Kasumi-1 (cell line): ENCODE data around the gene CHAT.

Experiments used
- DNase-seq, 2 experiments: peaks; one replicate each; lab custom pipeline; 2025; lab: John Stamatoyannopoulos, UW

The CHAT gene

DNA sequence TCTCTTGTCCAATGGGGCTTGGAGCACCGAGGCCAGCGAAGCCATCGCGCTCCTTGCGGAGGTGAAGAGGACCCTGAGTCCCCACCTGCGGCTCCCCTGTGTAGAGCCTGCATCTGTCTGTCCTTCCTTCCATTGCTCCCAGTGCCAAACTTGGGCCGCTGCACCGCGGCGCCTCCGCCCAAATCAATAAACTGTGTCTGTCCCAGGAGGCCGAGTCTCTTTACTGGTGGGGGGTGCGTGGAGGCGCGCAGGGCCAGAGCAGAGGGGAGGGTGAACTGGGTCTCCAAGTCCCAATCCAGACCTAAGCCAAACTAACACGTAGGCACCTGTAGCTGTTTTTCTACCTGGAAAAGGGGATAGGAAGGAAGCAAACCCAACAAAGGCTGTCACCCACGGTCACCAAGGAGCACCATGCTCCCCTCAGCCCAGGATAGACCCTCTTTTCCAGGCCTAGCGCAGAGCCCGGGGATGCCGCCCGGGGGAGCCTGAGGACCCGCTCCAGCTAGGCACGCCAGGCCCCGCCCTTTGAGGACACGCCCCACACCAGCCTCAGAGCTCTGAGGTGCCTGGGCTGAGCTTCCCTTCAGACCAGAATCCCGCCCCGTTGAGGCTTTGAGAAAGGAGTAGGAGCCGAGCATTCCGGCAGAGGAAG lies 1.2 kb upstream of the CHAT start:
- DNase-seq: no peak

- DNase-seq: no peak
Observed at GRCh38 chr10:49613165-49613881, 514 bp upstream of the CHAT start.

DNA sequence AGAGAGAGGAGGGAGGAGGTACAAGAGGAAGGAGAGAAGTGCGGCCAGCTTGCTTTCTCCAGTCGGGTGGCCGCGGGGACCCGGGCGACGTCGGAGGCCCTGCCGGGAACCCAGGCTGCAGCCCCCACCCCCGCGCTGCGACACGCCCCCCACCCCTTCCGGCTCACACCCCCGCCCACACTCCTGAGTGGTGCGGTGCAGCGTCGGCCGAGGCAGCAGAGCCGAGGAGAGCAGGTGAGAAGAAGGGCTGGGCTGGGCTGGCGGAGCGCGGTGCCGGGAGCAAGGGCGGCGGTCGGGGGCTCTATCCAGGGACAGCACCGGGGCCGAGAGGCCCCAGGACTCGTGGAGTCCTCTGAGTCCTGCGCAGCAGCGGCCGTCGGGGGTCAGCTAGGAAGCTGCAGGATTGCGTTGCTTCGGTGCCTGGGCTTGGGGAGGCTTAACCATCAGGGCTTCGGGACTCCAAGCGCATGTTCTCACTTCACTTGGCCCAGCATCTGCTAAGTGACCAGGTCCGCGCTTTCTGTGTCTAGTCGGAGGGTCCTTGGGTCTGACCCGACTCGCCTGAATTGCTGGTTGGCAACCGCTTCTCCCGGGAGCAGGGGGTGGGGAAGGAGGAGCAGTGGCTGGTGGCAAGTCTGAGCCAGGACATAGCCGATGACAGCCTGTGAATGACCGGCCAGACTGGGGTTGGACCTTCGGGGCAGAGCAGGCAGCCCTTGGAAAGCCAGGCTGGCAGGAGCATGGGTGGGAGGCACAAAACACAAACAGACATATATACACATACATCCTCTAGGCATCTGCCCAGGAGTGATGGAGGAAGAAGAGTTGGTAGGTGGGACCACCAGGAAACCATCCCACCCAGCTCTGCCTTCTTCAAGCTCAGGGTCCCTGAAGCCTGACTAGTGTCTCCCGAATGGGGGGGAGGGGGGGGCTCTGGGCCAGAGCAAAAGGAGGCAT lies 683 bp downstream of the CHAT start:
- DNase-seq: no peak

- no peak for DNase-seq
Observed at GRCh38 chr10:49615213-49615612, 1.4 kb downstream of the CHAT start.

GRCh38 chr10:49615721-49616120 lies 1.9 kb downstream of the CHAT start:
- no peak for DNase-seq

GRCh38 chr10:49616421-49617101 lies 2.7 kb downstream of the CHAT start:
- DNase-seq: no peak

GRCh38 chr10:49617121-49618020 lies 3.5 kb downstream of the CHAT start:
- no peak for DNase-seq

DNA sequence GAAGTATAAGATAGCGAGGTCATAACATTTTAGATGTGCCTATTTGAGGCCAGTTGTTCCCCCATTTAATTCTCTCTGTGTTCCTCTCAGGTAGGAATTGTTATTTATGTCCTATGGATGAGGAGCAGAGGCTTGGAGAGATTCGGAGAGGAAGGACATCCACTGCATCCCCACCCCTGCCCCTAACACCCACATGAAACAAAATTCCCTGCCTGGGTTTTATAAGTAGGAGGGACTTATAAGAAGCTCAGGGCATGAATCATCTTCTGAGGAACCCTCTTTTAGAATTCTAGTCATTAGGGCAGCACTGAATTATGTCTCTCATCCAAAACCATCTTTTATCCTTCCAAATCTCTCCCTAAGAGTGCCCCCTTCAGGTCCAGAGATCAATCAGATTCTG lies 5.0 kb downstream of the CHAT start:
- no peak for DNase-seq

- no peak for DNase-seq
Observed at GRCh38 chr10:49619613-49620012, 5.8 kb downstream of the CHAT start.

DNA sequence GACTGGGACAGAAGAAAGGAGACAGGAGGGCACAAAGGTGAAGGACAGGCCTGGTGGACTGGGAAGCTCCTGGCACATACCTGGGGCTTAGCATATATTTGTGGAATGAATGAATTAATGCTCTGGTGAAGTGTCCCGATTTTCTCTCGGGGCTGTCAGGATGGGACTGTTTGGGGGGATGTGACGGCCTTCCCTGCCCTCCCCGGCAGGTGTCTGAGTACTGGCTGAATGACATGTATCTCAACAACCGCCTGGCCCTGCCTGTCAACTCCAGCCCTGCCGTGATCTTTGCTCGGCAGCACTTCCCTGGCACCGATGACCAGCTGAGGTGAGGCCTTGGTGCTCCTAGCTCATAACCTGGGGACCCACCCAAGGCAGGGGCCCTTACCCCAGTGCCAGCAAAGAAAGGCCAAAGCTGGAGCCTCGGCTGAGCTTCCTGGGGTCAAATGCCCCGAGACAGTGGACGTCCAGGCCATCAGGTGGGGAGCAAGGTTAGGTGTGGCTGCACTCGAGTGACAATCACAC lies 6.5 kb downstream of the CHAT start:
- DNase-seq: no peak

- no peak for DNase-seq
Observed at GRCh38 chr10:49620841-49621378, 7.1 kb downstream of the CHAT start.

GRCh38 chr10:49621561-49621960 lies 7.7 kb downstream of the CHAT start:
- no peak for DNase-seq

DNA sequence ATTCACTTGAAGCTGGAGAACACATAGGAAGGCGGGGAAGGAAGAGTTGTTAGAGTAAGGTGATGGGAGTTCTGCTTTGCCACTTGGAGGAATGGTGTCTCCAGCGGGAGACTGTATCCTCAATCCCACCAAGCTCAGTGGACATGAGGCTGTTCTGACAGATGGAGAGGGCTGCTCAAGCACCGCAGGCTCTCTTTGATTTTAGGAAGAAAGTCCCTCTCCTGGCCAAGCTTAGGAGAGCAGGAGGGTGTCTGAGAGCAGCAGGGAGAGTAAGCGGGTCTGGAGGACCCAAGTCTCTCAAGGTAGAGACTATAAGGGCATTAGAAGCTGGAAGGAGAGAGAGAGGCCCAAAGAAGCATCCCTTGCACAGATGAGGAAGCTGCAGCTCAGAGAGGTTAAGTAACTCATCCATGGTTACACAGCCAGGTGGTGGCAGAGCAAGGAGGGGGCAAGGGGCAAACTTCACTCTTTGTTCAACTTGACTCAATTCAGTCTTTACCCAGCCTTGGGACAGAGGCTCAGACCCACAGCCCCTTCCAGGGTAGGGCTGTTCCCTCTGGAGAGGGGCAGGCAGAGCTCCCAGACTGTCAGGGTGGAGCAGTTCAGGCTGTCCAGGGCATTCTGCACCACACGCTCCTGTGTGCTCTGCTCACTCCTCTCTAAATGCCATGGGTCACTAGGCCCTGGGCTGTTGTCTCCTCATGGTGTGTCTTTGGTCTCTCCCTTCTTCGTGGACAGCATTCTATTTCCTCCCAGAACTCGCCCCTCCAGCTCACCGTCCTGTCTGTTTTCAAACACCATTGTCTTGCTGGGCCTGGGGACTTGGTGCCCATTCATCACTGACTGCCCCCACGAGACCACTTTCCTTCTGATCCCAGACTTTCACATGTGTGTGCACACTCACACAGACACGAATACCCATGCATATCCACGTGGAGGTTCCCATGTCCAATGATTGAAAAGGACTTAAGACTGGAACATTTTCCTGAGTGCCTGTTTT lies 8.9 kb downstream of the CHAT start:
- DNase-seq: no peak

DNA sequence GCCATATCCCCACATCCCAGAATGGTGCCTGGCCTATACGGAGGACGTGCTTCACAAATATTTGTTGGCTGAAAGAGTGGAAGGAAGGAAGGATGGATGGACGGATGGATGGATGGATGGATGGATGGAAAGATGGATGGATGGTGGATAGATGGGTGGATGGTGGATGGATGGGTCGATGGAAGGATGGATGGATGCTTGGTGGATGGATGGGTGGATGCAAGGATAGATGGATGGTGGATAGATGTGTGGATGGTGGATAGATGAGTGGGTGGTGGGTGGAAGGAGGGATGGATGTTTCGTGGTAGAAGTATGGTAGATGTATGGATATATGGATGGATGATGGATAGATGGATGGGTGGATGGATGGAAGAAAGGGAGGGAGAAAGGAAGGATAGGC lies 10.8 kb downstream of the CHAT start:
- no peak for DNase-seq

DNA sequence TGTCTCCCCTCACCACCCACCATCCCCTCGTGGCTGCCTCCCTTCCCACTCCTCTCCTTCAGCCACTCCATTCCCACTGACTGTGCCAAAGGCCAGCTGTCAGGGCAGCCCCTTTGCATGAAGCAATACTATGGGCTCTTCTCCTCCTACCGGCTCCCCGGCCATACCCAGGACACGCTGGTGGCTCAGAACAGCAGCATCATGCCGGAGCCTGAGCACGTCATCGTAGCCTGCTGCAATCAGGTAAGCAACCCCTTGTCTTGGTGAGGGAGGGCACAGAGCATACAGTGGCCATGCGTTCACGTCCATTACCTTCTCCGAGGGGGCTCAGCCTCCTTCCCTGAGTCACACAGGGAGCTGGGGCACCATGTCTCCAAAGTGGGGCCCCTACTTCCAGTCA lies 11.6 kb downstream of the CHAT start:
- DNase-seq: no peak

GRCh38 chr10:49627038-49627437 lies 13.2 kb downstream of the CHAT start:
- DNase-seq: no peak

DNA sequence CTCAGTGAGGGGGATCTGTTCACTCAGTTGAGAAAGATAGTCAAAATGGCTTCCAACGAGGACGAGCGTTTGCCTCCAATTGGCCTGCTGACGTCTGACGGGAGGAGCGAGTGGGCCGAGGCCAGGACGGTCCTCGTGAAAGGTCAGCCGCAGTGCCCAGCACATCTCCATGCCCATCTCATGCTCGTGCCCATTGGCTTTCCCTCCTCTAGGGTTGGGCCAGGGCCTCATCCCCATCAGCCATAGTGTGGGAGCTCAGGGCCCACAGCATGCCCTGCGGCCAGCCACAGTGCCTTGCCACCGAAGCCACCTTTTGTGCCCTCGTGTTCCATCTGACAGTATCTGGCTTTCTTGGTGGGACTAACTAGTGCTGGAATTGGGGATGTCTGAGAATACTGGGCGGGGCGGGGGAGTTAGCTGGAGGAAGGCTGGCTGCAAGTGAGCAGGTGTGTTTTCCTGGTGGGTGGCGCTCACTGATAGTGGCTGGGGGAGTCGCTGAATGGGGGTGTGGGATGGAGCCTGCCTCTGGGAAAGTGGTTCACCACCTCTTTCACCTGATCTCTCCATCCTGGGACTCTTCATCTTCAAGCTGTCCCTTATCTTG lies 13.9 kb downstream of the CHAT start:
- no peak for DNase-seq

DNA sequence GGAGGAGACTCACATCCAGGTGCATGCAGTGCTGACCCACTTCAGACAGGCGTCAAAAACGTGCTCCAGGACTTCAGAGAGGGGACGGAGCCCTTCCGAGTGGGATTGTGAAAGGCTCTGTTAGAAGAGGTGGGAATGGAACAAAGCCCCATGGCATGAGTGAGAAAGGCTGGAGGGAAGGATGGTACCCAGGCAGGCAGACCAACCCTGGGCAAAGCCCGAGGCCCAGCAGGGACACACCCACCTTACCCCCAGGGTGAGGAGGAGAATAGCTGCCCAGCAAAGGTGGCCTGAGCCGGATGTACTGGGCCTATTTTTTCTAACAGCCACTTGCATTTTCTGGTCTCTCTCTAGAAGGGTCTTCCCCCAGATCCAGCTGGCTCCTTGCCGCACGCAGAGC lies 14.8 kb downstream of the CHAT start:
- no peak for DNase-seq

DNA sequence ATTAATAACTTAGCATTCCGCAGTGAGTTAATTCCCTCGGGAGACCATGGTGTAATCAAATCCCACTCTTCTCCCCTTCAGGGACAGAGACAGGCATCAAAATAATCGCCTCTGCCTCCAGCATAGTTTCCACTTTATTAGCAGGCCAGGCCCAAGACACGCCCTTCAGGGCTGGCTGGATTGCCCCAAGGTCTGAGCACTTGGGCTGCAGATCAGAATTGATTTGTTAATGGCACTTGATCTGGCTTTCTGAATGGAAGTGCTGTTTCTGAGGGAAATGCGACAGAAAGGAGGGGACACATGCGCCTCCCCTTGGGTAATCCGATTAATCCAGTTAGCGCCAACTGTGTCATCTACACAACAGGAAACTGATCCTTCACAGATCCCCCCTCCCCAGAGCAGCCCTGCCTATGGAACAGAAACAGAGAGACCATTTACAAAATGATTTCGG lies 15.6 kb downstream of the CHAT start:
- no peak for DNase-seq
